ENCODE measurements around the gene TMEM182. TPM values are rescaled to one million over a fixed set of nuclear protein-coding genes. Genes with fewer than 3 reads are reported as not detected.

Gene TMEM182
- total RNA-seq, 2 donors from 2014 or later: 75.4 to 212 TPM

GRCh38 chr2:102770506-102770905 is 8.7 kb downstream of the TMEM182 start:
- Histone ChIP-seq H3K27me3 (no peaks in the 10 kb centered on the region), H3K36me3 (no peaks in the 10 kb centered on the region), H3K4me3 (no peak overlapping the region), H3K27ac (peak overlapping the region; percentile 42 to 56), H3K4me1 (peaks cover 0 to 17% of the 10 kb centered on the region in 2 donors), H3K9me3 (no peaks in the 10 kb centered on the region)
- no peak for DNase-seq (ENCODE audit: low spot score)
- TF ChIP-seq CTCF (IDR thresholded peaks at IDR 0.05): no peak

GRCh38 chr2:102771114-102771513 is 9.3 kb downstream of the TMEM182 start:
- TF ChIP-seq CTCF (IDR thresholded peaks at IDR 0.05): no peak
- Histone ChIP-seq H3K4me3 (no peak overlapping the region), H3K27me3 (no peaks in the 10 kb centered on the region), H3K36me3 (no peaks in the 10 kb centered on the region), H3K27ac (peak overlapping the region; percentile 42 to 56), H3K9me3 (no peaks in the 10 kb centered on the region), H3K4me1 (peaks cover 0 to 17% of the 10 kb centered on the region in 2 donors)
- no peak for DNase-seq (ENCODE audit: low spot score)

- no peaks in the 10 kb centered on the region for H3K9me3 ChIP-seq
- H3K27me3 ChIP-seq: no peaks in the 10 kb centered on the region
- H3K4me3 ChIP-seq: no peak overlapping the region
- TF ChIP-seq CTCF (IDR thresholded peaks at IDR 0.05): no peak
- no peaks in the 10 kb centered on the region for H3K36me3 ChIP-seq
- H3K27ac ChIP-seq: peak overlapping the region; percentile 32 to 67
- H3K4me1 ChIP-seq: peaks cover 0 to 17% of the 10 kb centered on the region in 2 donors
- DNase-seq (ENCODE audit: low spot score): no peak
Measured at GRCh38 chr2:102772659-102773058, 10.8 kb downstream of the TMEM182 start.

GRCh38 chr2:102773149-102773705 is 11.4 kb downstream of the TMEM182 start:
- Histone ChIP-seq H3K4me1 (peaks cover 0 to 17% of the 10 kb centered on the region in 2 donors), H3K36me3 (no peaks in the 10 kb centered on the region), H3K9me3 (no peaks in the 10 kb centered on the region), H3K27me3 (no peaks in the 10 kb centered on the region), H3K4me3 (no peak overlapping the region), H3K27ac (peak overlapping the region; percentile 32 to 49)
- no peak for DNase-seq (ENCODE audit: low spot score)
- TF ChIP-seq CTCF (IDR thresholded peaks at IDR 0.05): no peak

GRCh38 chr2:102778260-102778659 is 16.4 kb downstream of the TMEM182 start:
- Histone ChIP-seq H3K4me3 (no peak overlapping the region), H3K36me3 (no peaks in the 10 kb centered on the region), H3K9me3 (no peaks in the 10 kb centered on the region), H3K4me1 (peaks cover 0 to 6% of the 10 kb centered on the region in 2 donors), H3K27ac (no peak overlapping the region), H3K27me3 (no peaks in the 10 kb centered on the region)
- no peak for TF ChIP-seq CTCF (IDR thresholded peaks at IDR 0.05)
- DNase-seq (ENCODE audit: low spot score): no peak

- no peak overlapping the region for H3K27ac ChIP-seq
Measured at GRCh38 chr2:102780467-102780866, 18.6 kb downstream of the TMEM182 start.

More at GRCh38 chr2:102780467-102780866, 18.6 kb downstream of the TMEM182 start:
- Histone ChIP-seq H3K9me3 (no peaks in the 10 kb centered on the region), H3K36me3 (no peaks in the 10 kb centered on the region), H3K4me3 (no peak overlapping the region), H3K27me3 (no peaks in the 10 kb centered on the region), H3K4me1 (peaks cover 0 to 18% of the 10 kb centered on the region in 2 donors)
- DNase-seq (ENCODE audit: low spot score): no peak
- no peak for TF ChIP-seq CTCF (IDR thresholded peaks at IDR 0.05)

Measured in right atrium auricular region (tissue), 2 donors.